GM12874 (cell line): Measurements from ENCODE around the gene MTR.

Experiments
- TF ChIP-seq, protein P1 (sequence below): IDR thresholded peaks from 2 replicates; pipeline ENCODE4 v1.5.1; 2011; ENCODE audit warnings: low read depth, mild to moderate bottlenecking, control low read depth, low read length, moderate library complexity; ENCODE audit not compliant: insufficient read depth

The MTR gene

DNA sequence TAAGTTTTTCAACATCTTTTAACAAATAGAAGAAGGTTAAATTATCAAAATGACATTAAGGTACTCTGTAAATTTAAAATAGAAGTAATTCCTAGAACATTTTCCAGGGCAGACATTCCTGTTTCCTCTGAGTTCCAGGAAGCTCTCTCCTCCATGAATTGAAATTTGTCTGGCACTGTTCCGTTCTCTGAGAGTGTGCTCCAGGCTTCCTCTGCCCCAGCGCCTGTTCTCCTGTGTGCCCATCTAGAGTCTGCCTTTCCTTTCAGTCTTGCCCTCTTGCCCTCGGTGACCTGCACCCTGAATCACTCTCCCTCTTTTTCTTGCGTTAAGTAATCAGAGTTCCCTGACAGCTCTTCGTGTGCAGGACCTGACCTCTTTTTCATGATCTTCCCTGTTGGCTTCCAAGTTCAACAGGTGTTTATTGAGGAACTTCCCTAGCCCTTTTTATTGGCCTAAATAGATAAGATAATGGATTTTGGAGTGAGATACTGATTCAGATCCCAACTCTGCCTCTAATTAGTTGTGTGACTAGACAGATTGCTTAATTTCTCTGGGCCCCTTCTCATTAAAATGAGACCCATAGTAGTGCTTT is 77.1 kb downstream of the MTR start:
- TF ChIP-seq, protein P1, sequence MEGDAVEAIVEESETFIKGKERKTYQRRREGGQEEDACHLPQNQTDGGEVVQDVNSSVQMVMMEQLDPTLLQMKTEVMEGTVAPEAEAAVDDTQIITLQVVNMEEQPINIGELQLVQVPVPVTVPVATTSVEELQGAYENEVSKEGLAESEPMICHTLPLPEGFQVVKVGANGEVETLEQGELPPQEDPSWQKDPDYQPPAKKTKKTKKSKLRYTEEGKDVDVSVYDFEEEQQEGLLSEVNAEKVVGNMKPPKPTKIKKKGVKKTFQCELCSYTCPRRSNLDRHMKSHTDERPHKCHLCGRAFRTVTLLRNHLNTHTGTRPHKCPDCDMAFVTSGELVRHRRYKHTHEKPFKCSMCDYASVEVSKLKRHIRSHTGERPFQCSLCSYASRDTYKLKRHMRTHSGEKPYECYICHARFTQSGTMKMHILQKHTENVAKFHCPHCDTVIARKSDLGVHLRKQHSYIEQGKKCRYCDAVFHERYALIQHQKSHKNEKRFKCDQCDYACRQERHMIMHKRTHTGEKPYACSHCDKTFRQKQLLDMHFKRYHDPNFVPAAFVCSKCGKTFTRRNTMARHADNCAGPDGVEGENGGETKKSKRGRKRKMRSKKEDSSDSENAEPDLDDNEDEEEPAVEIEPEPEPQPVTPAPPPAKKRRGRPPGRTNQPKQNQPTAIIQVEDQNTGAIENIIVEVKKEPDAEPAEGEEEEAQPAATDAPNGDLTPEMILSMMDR, result no peak

GRCh38 chr1:236875975-236876374 is 80.9 kb downstream of the MTR start:
- TF ChIP-seq, protein P1, result no peak

DNA sequence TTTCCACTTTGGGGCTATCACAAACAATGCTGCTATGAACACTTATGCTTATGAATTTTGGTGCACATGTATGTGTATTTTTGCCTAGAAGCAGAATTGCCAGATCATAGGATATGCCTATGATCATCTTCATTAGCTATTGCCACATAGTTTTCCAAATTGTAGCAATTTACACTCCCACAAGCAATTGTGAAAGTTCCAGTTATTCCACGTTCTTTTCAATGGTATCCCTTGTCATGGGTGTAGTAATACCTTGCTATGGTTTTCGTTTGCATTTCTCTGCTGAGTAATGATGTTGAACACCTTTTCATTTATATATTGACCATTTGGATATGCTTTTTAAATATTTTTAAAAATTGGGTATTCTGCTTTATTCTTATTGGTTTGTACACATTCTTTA is 82.6 kb downstream of the MTR start:
- TF ChIP-seq, protein P1, result no peak

- TF ChIP-seq, protein P1, result no peak
These were observed 85.1 kb downstream of the MTR start for GRCh38 chr1:236880209-236880608.

DNA sequence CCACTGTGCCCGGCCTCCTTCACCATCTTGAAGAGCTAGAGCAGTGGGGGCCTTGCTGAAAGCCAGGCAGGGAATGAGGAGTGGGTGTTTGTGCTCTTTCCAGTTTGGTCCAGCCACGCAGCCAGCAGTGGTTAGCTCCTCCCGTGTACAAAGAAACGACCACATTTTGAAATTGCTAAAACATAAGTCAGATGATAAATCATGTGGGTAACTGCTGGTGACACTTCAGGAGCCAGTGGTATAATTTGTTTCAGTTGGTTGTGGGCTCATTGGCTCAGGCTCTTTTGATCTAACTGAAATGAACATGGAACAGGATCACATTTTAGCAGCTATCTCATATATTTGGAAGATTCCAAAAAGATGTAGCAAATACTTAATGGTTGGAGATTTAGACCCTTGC is 87.6 kb downstream of the MTR start:
- TF ChIP-seq, protein P1, result no peak

- TF ChIP-seq, protein P1, result no peak
These were observed 91.1 kb downstream of the MTR start for GRCh38 chr1:236886199-236886598.

- TF ChIP-seq, protein P1, result no peak
These were observed 92.0 kb downstream of the MTR start for GRCh38 chr1:236887081-236887480.
